Neural cell (in vitro differentiated cells): Measurements from ENCODE around the gene COL4A4.

Experiments
- EZH2 ChIP-seq: fragments of 200-600, 300-800 bp; shearing (Covaris generic), sonication (generic); IDR thresholded peaks from 2 replicates; pipeline ENCODE4 v1.6.1; 2014; ENCODE audit warnings: antibody characterized with exemption, low read length, borderline replicate concordance, mild to moderate bottlenecking; ENCODE audit not compliant: insufficient read depth, poor library complexity, severe bottlenecking
- MXI1 ChIP-seq: fragments of 450-650 bp; conservative IDR thresholded peaks from 2 replicates; pipeline ENCODE4 v1.6.1; 2014; ENCODE audit warnings: antibody characterized with exemption, mild to moderate bottlenecking; ENCODE audit not compliant: poor library complexity, severe bottlenecking
- POLR2AphosphoS5 ChIP-seq: IDR thresholded peaks from 2 replicates; pipeline ENCODE4 v1.6.1; 2012
- TAF1 ChIP-seq: IDR thresholded peaks from 2 replicates; pipeline ENCODE4 v1.6.1; 2012; ENCODE audit warnings: low read depth
- TF ChIP-seq, protein P1 (sequence below): fragments of 450-650 bp; IDR thresholded peaks from 2 replicates; pipeline ENCODE4 v1.5.1; 2014; ENCODE audit warnings: antibody characterized with exemption, mild to moderate bottlenecking, moderate library complexity; ENCODE audit not compliant: poor library complexity, severe bottlenecking
- TF ChIP-seq, protein P2 (sequence below): IDR thresholded peaks from 2 replicates; pipeline ENCODE4 v1.6.1; 2012; ENCODE audit warnings: borderline replicate concordance

GRCh38 chr2:227010433-227010832 lies 153.6 kb downstream of the COL4A4 start:
- TF ChIP-seq, protein P1, sequence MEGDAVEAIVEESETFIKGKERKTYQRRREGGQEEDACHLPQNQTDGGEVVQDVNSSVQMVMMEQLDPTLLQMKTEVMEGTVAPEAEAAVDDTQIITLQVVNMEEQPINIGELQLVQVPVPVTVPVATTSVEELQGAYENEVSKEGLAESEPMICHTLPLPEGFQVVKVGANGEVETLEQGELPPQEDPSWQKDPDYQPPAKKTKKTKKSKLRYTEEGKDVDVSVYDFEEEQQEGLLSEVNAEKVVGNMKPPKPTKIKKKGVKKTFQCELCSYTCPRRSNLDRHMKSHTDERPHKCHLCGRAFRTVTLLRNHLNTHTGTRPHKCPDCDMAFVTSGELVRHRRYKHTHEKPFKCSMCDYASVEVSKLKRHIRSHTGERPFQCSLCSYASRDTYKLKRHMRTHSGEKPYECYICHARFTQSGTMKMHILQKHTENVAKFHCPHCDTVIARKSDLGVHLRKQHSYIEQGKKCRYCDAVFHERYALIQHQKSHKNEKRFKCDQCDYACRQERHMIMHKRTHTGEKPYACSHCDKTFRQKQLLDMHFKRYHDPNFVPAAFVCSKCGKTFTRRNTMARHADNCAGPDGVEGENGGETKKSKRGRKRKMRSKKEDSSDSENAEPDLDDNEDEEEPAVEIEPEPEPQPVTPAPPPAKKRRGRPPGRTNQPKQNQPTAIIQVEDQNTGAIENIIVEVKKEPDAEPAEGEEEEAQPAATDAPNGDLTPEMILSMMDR = no peak
- no peak for TF ChIP-seq MXI1
- TF ChIP-seq TAF1 = no peak
- no peak for TF ChIP-seq EZH2
- no peak for TF ChIP-seq POLR2AphosphoS5
- TF ChIP-seq, protein P2, sequence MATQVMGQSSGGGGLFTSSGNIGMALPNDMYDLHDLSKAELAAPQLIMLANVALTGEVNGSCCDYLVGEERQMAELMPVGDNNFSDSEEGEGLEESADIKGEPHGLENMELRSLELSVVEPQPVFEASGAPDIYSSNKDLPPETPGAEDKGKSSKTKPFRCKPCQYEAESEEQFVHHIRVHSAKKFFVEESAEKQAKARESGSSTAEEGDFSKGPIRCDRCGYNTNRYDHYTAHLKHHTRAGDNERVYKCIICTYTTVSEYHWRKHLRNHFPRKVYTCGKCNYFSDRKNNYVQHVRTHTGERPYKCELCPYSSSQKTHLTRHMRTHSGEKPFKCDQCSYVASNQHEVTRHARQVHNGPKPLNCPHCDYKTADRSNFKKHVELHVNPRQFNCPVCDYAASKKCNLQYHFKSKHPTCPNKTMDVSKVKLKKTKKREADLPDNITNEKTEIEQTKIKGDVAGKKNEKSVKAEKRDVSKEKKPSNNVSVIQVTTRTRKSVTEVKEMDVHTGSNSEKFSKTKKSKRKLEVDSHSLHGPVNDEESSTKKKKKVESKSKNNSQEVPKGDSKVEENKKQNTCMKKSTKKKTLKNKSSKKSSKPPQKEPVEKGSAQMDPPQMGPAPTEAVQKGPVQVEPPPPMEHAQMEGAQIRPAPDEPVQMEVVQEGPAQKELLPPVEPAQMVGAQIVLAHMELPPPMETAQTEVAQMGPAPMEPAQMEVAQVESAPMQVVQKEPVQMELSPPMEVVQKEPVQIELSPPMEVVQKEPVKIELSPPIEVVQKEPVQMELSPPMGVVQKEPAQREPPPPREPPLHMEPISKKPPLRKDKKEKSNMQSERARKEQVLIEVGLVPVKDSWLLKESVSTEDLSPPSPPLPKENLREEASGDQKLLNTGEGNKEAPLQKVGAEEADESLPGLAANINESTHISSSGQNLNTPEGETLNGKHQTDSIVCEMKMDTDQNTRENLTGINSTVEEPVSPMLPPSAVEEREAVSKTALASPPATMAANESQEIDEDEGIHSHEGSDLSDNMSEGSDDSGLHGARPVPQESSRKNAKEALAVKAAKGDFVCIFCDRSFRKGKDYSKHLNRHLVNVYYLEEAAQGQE = no peak
